Measurements from ENCODE around the gene SMAD9. TPM values are rescaled to one million over a fixed set of nuclear protein-coding genes. Genes with fewer than 3 reads are reported as not detected.

The SMAD9 gene
- total RNA-seq, 1 donor from 2014 or later = 2.6 TPM

Other genes with a start within 250 kb of the SMAD9 start
- 1.4 TPM for gene SERTM1, start 246.2 kb downstream of the SMAD9 start, total RNA-seq
- 1.7 TPM for gene RFXAP, start 101.0 kb downstream of the SMAD9 start, total RNA-seq
- gene ALG5, start 79.1 kb upstream of the SMAD9 start, total RNA-seq = 7.8 TPM
- 17.7 TPM for gene EXOSC8, start 80.5 kb upstream of the SMAD9 start, total RNA-seq
- gene SUPT20H, start 139.4 kb upstream of the SMAD9 start, total RNA-seq = 23.3 TPM
- gene CSNK1A1L, start 185.4 kb upstream of the SMAD9 start, total RNA-seq = not detected